Neural cell (in vitro differentiated cells): ENCODE results near the gene KRTAP10-1. TPM values are rescaled to one million over a fixed set of nuclear protein-coding genes. Genes with fewer than 3 reads are reported as not detected.

Experiments used
- H2AFZ ChIP-seq: fragments of 200-600, 300-800 bp; sonication (generic), shearing (Covaris generic); 2 replicates; pipeline ENCODE4 v1.6.0; 2014; ENCODE audit warnings: low read depth, mild to moderate bottlenecking, antibody characterized with exemption, low read length, moderate library complexity
- H3F3A ChIP-seq: fragments of 200-600 bp; shearing (Covaris generic); 2 replicates; pipeline ENCODE4 v1.6.1; 2016; ENCODE audit warnings: mild to moderate bottlenecking, moderate library complexity, mixed read lengths, antibody characterized with exemption, low read length; ENCODE audit not compliant: insufficient read depth, poor library complexity, severe bottlenecking
- H3K27ac ChIP-seq: fragments of 200-600, 300-800 bp; sonication (generic), shearing (Covaris generic); 2 replicates; pipeline ENCODE4 v1.5.1; 2014; ENCODE audit warnings: mild to moderate bottlenecking, low read length, moderate library complexity
- H3K27me3 ChIP-seq: fragments of 300-800, 200-600 bp; sonication (generic), shearing (Covaris generic); 2 replicates; pipeline ENCODE4 v1.6.0; 2014; ENCODE audit warnings: mild to moderate bottlenecking, low read depth, low read length, moderate library complexity; ENCODE audit not compliant: insufficient read depth
- H3K36me3 ChIP-seq: fragments of 300-800, 200-600 bp; sonication (generic), shearing (Covaris generic); 2 replicates; pipeline ENCODE4 v1.5.1; 2014; ENCODE audit warnings: mild to moderate bottlenecking, antibody characterized with exemption, low read length, moderate library complexity; ENCODE audit not compliant: insufficient read depth
- H3K4me2 ChIP-seq: fragments of 300-800, 200-600 bp; sonication (generic), shearing (Covaris generic); 2 replicates; pipeline ENCODE4 v1.6.0; 2014; ENCODE audit warnings: mild to moderate bottlenecking, low read length
- H3K4me3 ChIP-seq: fragments of 300-800, 200-600 bp; sonication (generic), shearing (Covaris generic); 2 replicates; pipeline ENCODE4 v1.5.1; 2014; ENCODE audit warnings: mild to moderate bottlenecking, low read length, moderate library complexity
- H3K79me2 ChIP-seq: fragments of 200-600 bp; shearing (Covaris generic); replicated peaks from 2 replicates; pipeline ENCODE4 v1.6.0; 2014; ENCODE audit warnings: mild to moderate bottlenecking, low read length, moderate library complexity; ENCODE audit not compliant: insufficient read depth
- H3K9ac ChIP-seq: fragments of 300-800, 200-600 bp; sonication (generic), shearing (Covaris generic); 2 replicates; pipeline ENCODE4 v1.6.1; 2016; ENCODE audit warnings: mild to moderate bottlenecking, low read length, mixed read lengths
- H3K9me2 ChIP-seq: fragments of 200-600 bp; shearing (Covaris generic); 2 replicates; pipeline ENCODE4 v1.6.1; 2016; ENCODE audit warnings: mild to moderate bottlenecking, low read length, mixed read lengths; ENCODE audit not compliant: insufficient read depth
- H3K9me3 ChIP-seq: fragments of 200-600, 300-800 bp; sonication (generic), shearing (Covaris generic); 2 replicates; pipeline ENCODE4 v1.6.1; 2016; ENCODE audit warnings: mild to moderate bottlenecking, mixed run types, low read length, moderate library complexity, mixed read lengths
- H4K20me1 ChIP-seq: fragments of 200-600 bp; shearing (Covaris generic); 2 replicates; pipeline ENCODE4 v1.6.1; 2016; ENCODE audit warnings: mild to moderate bottlenecking, mixed run types; ENCODE audit not compliant: insufficient read depth
- CTCF ChIP-seq: fragments of 450-650 bp; IDR thresholded peaks from 2 replicates; pipeline ENCODE4 v1.5.1; 2014; ENCODE audit warnings: antibody characterized with exemption, mild to moderate bottlenecking, moderate library complexity; ENCODE audit not compliant: poor library complexity, severe bottlenecking
- EP300 ChIP-seq: fragments of 450-650 bp; conservative IDR thresholded peaks from 2 replicates; pipeline ENCODE4 v1.6.1; 2014; ENCODE audit warnings: antibody characterized with exemption, mild to moderate bottlenecking, moderate library complexity; ENCODE audit not compliant: poor library complexity, severe bottlenecking
- EZH2 ChIP-seq: fragments of 200-600, 300-800 bp; shearing (Covaris generic), sonication (generic); IDR thresholded peaks from 2 replicates; pipeline ENCODE4 v1.6.1; 2014; ENCODE audit warnings: antibody characterized with exemption, low read length, borderline replicate concordance, mild to moderate bottlenecking; ENCODE audit not compliant: insufficient read depth, poor library complexity, severe bottlenecking
- MXI1 ChIP-seq: fragments of 450-650 bp; conservative IDR thresholded peaks from 2 replicates; pipeline ENCODE4 v1.6.1; 2014; ENCODE audit warnings: antibody characterized with exemption, mild to moderate bottlenecking; ENCODE audit not compliant: poor library complexity, severe bottlenecking
- POLR2AphosphoS5 ChIP-seq: IDR thresholded peaks from 2 replicates; pipeline ENCODE4 v1.6.1; 2012
- RAD21 ChIP-seq: fragments of 450-650 bp; conservative IDR thresholded peaks from 2 replicates; pipeline ENCODE4 v1.6.1; 2014; ENCODE audit warnings: antibody characterized with exemption, mild to moderate bottlenecking, moderate library complexity
- REST ChIP-seq: IDR thresholded peaks from 2 replicates; pipeline ENCODE4 v1.6.1; 2012; ENCODE audit warnings: borderline replicate concordance
- SMC3 ChIP-seq: fragments of 450-650 bp; conservative IDR thresholded peaks from 2 replicates; pipeline ENCODE4 v1.6.1; 2014; ENCODE audit warnings: antibody characterized with exemption, mild to moderate bottlenecking, moderate library complexity; ENCODE audit not compliant: poor library complexity
- TAF1 ChIP-seq: IDR thresholded peaks from 2 replicates; pipeline ENCODE4 v1.6.1; 2012; ENCODE audit warnings: low read depth
- polyA plus RNA-seq: library from polyadenylated mRNA; depleted of rRNA; stranded (reverse); fragments of >200 nt; gene quantifications from 2 replicates; pipeline ENCODE4 v1.2.3, GENCODE V29; 2014

KRTAP10-1 gene
- polyA plus RNA-seq, 1 donor from 2014 or later: not detected

DNA sequence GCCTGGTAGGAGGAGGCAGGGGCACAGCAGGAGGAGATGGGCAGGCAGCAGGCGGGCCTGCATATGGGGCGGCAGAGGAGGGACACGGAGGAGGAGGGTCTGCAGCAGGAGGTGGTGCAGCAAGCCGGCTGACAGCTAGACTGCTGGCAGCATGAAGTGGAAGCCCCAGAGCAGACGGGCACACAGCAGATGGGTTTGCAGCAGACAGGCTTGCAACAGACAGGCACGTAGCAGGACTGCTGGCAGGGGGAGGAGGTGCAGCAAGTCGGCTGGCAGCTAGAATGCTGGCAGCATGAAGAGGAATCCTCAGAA, 39.8 kb upstream of the KRTAP10-1 start:
- H3K9ac ChIP-seq: no peak overlapping the region
- H3K9me3 ChIP-seq: no peaks in the 10 kb centered on the region
- TF ChIP-seq EZH2 (no peak), EP300 (no peak), REST (no peak), TAF1 (no peak), SMC3 (no peak), CTCF (no peak), MXI1 (no peak), POLR2AphosphoS5 (no peak), RAD21 (no peak)
- no peaks in the 10 kb centered on the region for H3K79me2 ChIP-seq
- no peaks in the 10 kb centered on the region for H3K27me3 ChIP-seq
- H4K20me1 ChIP-seq: no peaks in the 10 kb centered on the region
- no peak overlapping the region for H3K4me3 ChIP-seq
- no peaks in the 10 kb centered on the region for H3F3A ChIP-seq
- H3K4me2 ChIP-seq: no peak overlapping the region
- no peak overlapping the region for H2AFZ ChIP-seq
- no peak overlapping the region for H3K27ac ChIP-seq
- H3K9me2 ChIP-seq: no peaks in the 10 kb centered on the region
- no peaks in the 10 kb centered on the region for H3K36me3 ChIP-seq

- no peak overlapping the region for H3K4me2 ChIP-seq
- H3K9me3 ChIP-seq: no peaks in the 10 kb centered on the region
- no peak for TF ChIP-seq REST
- no peak for TF ChIP-seq POLR2AphosphoS5
- TF ChIP-seq CTCF: no peak
- TF ChIP-seq TAF1: no peak
- H3K79me2 ChIP-seq: no peaks in the 10 kb centered on the region
- H3K27me3 ChIP-seq: no peaks in the 10 kb centered on the region
- H3K27ac ChIP-seq: no peak overlapping the region
- H2AFZ ChIP-seq: no peak overlapping the region
- H3K36me3 ChIP-seq: no peaks in the 10 kb centered on the region
- H3K4me3 ChIP-seq: no peak overlapping the region
- no peaks in the 10 kb centered on the region for H3F3A ChIP-seq
- no peaks in the 10 kb centered on the region for H3K9me2 ChIP-seq
- H3K9ac ChIP-seq: no peak overlapping the region
- H4K20me1 ChIP-seq: no peaks in the 10 kb centered on the region
Observed at GRCh38 chr21:44579056-44579832, 39.2 kb upstream of the KRTAP10-1 start.
